H1 (cell line): ENCODE measurements around the gene PIAS3. TPM values are rescaled to one million over a fixed set of nuclear protein-coding genes. Genes with fewer than 3 reads are reported as not detected.

Experiments
- ASH2L ChIP-seq: fragments of 200-600, 300-600 bp; sonication (generic); IDR thresholded peaks from one replicate; pipeline ENCODE4 v1.7.1; 2017; ENCODE audit warnings: low read length
- ATF2 ChIP-seq: IDR thresholded peaks from 2 replicates; pipeline ENCODE4 v1.6.1; 2012; ENCODE audit warnings: low read length, inconsistent platforms
- BACH1 ChIP-seq: IDR thresholded peaks from 2 replicates; pipeline ENCODE4 v1.6.1; 2012; ENCODE audit warnings: low read length, improper control_type of control experiment
- BCL11A ChIP-seq, 2 experiments: IDR thresholded peaks; one replicate each; pipeline ENCODE4 v1.6.1; 2011; ENCODE audit warnings: low read depth in 2 of 2, low read length in 2 of 2, mild to moderate bottlenecking in 2 of 2
- CHD2 ChIP-seq: IDR thresholded peaks from 2 replicates; pipeline ENCODE4 v1.6.1; 2012; ENCODE audit warnings: low read length, improper control_type of control experiment
- EZH2 ChIP-seq: fragments of 200-600 bp; sonication (generic); IDR thresholded peaks from 2 replicates; pipeline ENCODE4 v1.7.1; 2012; ENCODE audit warnings: low read depth, mild to moderate bottlenecking, moderate library complexity, low read length, inconsistent platforms; ENCODE audit not compliant: severe bottlenecking
- FOSL1 ChIP-seq: IDR thresholded peaks from 2 replicates; pipeline ENCODE4 v1.6.1; 2011; ENCODE audit warnings: mild to moderate bottlenecking, low read depth, low read length, moderate library complexity; ENCODE audit not compliant: insufficient read depth
- JUND ChIP-seq: IDR thresholded peaks from 2 replicates; pipeline ENCODE4 v1.6.1; 2011; ENCODE audit warnings: mild to moderate bottlenecking, improper control_type of control experiment, low read length
- KDM5A ChIP-seq: fragments of 200-600 bp; IDR thresholded peaks from 2 replicates; pipeline ENCODE4 v1.7.1; 2012; ENCODE audit warnings: mild to moderate bottlenecking, low read length, inconsistent platforms, mixed read lengths
- MAFK ChIP-seq: IDR thresholded peaks from 2 replicates; pipeline ENCODE4 v1.6.1; 2012; ENCODE audit warnings: low read depth, mild to moderate bottlenecking, improper control_type of control experiment, low read length
- PHF8 ChIP-seq: fragments of 200-600 bp; sonication (generic); conservative IDR thresholded peaks from 2 replicates; pipeline ENCODE4 v1.7.1; 2012; ENCODE audit warnings: low read depth, mild to moderate bottlenecking, inconsistent platforms, low read length, moderate library complexity
- POLR2A ChIP-seq, 2 experiments: IDR thresholded peaks; 1 replicate in 1 of 2; 2 replicates in 1 of 2; pipeline ENCODE4 v1.6.1; 2011; ENCODE audit warnings: low read depth in 2 of 2, low read length in 2 of 2, mild to moderate bottlenecking in 2 of 2; ENCODE audit errors: control extremely low read depth in 1 of 2
- POU5F1 ChIP-seq: IDR thresholded peaks from 2 replicates; pipeline ENCODE4 v1.6.1; 2011; ENCODE audit warnings: low read depth, mild to moderate bottlenecking, low read length, moderate library complexity
- RNF2 ChIP-seq: fragments of 200-900, 300-1000 bp; sonication (generic); IDR thresholded peaks from 2 replicates; pipeline ENCODE4 v1.7.1; 2016; ENCODE audit warnings: borderline replicate concordance, low read depth, mild to moderate bottlenecking, antibody characterized with exemption, low read length; ENCODE audit not compliant: poor library complexity, severe bottlenecking; ENCODE audit errors: missing control alignments
- SAP30 ChIP-seq: fragments of 300-600 bp; sonication (generic); IDR thresholded peaks from 2 replicates; pipeline ENCODE4 v1.7.1; 2012; ENCODE audit warnings: low read length, moderate library complexity, mild to moderate bottlenecking, inconsistent platforms; ENCODE audit not compliant: insufficient read depth, insufficient replicate concordance
- SIN3A ChIP-seq, 2 experiments: IDR thresholded peaks in 1 of 2; conservative IDR thresholded peaks in 1 of 2; 2 replicates each; pipeline ENCODE4 v1.6.1; 2011 to 2012; ENCODE audit warnings: low read length in 2 of 2, improper control_type of control experiment in 1 of 2, low read depth in 1 of 2, mild to moderate bottlenecking in 1 of 2
- SIX5 ChIP-seq: IDR thresholded peaks from 2 replicates; pipeline ENCODE4 v1.6.1; 2011; ENCODE audit warnings: mild to moderate bottlenecking, low read depth, low read length
- SP2 ChIP-seq: IDR thresholded peaks from 2 replicates; pipeline ENCODE4 v1.6.1; 2012; ENCODE audit warnings: mild to moderate bottlenecking, low read length, inconsistent platforms
- USF2 ChIP-seq: IDR thresholded peaks from 2 replicates; pipeline ENCODE4 v1.6.1; 2011; ENCODE audit warnings: low read length, improper control_type of control experiment
- YY1 ChIP-seq: IDR thresholded peaks from 2 replicates; pipeline ENCODE4 v1.6.1; 2011; ENCODE audit warnings: low read depth, mild to moderate bottlenecking, low read length
- polyA plus RNA-seq, 7 experiments: library from polyadenylated mRNA; depleted of rRNA in 3 of 7; stranded (reverse) in 5 of 7; unstranded in 2 of 7; fragments of >200 nt in 5 of 7; fragments of 200-250 nt in 2 of 7; gene quantifications; 1 replicate in 5 of 7; 2 replicates in 1 of 7; 4 replicates in 1 of 7; pipeline versions ENCODE4 v1.2.1 to v1.2.3, GENCODE V29; 2011 to 2013; ENCODE audit warnings: missing spikeins in 2 of 7, mixed read lengths in 2 of 7
- total RNA-seq: library from RNA; stranded (reverse); fragmentation: NEBNext Ultra II Directional; extraction: Animal tissue kit (Norgen Biotek cat#: 25700); gene quantifications from 2 replicates; pipeline ENCODE4 v1.2.1, GENCODE V29; 2021

The PIAS3 gene
- total and polyA plus RNA-seq, 2 of the 8 experiments (the other 6 are each of a cell fraction or from before 2014, with no cell fraction given): 36.7 to 49.9 TPM

- TF ChIP-seq ATF2 (no peak), POU5F1 (no peak), SAP30 (no peak), BCL11A (IDR thresholded peaks at IDR 0.05; ENCODE audit: low read depth in 2 of 2, low read length in 2 of 2) (no peak), EZH2 (no peak), SP2 (no peak), RNF2 (no peak), USF2 (no peak), MAFK (no peak), PHF8 (peak; percentile 44; the same call in 1 of the 2 replicates), SIX5 (no peak), BACH1 (no peak), FOSL1 (no peak), KDM5A (no peak), SIN3A (conservative IDR thresholded peaks at IDR 0.05 in 1 of 2, IDR thresholded peaks at IDR 0.05 in 1 of 2; ENCODE audit: low read depth in 1 of 2, low read length in 2 of 2) (no peak), CHD2 (no peak), POLR2A (IDR thresholded peaks at IDR 0.05; ENCODE audit: control extremely low read depth in 1 of 2, low read depth in 2 of 2, low read length in 2 of 2) (peak in 1 of 2 experiments; percentile 79; a peak in 2 of 3 replicates), JUND (no peak), YY1 (peak; percentile 87), ASH2L (peak; percentile 51)
These were observed 13.2 kb downstream of the PIAS3 start, which contains the start of gene NUDT17 (continued) for GRCh38 chr1:145845514-145846161.
